NOMO-1 (cell line): ENCODE results near the gene FGGY.
"Not testable (repeated sequence)": the region's sequence is repeated elsewhere in the genome, so short reads cannot be mapped to it uniquely, and the experiment has no call there.

Experiments
- DNase-seq, 2 experiments: peaks; one replicate each; lab custom pipeline; 2025; ENCODE audit not compliant: unreplicated experiment in 2 of 2; lab: John Stamatoyannopoulos, UW

Gene FGGY

GRCh38 chr1:59345221-59345620, 48.3 kb downstream of the FGGY start:
- no peak for DNase-seq

GRCh38 chr1:59346429-59346828, 49.5 kb downstream of the FGGY start:
- DNase-seq = no peak

- DNase-seq = no peak
Measured at GRCh38 chr1:59349101-59349500, 52.2 kb downstream of the FGGY start.

GRCh38 chr1:59350521-59350920, 53.6 kb downstream of the FGGY start:
- DNase-seq = no peak

GRCh38 chr1:59352065-59352464, 55.2 kb downstream of the FGGY start:
- DNase-seq = peak in 1 of 2 experiments; percentile 57

- DNase-seq = no peak
Measured at GRCh38 chr1:59353453-59353852, 56.6 kb downstream of the FGGY start.

- DNase-seq = not testable (repeated sequence)
Measured at GRCh38 chr1:59354239-59354638, 57.3 kb downstream of the FGGY start.

GRCh38 chr1:59354709-59355337, 57.9 kb downstream of the FGGY start:
- no peak for DNase-seq

- no peak for DNase-seq
Measured at GRCh38 chr1:59355361-59355760, 58.5 kb downstream of the FGGY start.

GRCh38 chr1:59356627-59357026, 59.7 kb downstream of the FGGY start:
- DNase-seq = no peak

- DNase-seq = no peak
Measured at GRCh38 chr1:59357645-59358320, 60.9 kb downstream of the FGGY start.

GRCh38 chr1:59359325-59359724, 62.4 kb downstream of the FGGY start:
- DNase-seq = no peak

- DNase-seq = no peak
Measured at GRCh38 chr1:59360170-59360569, 63.3 kb downstream of the FGGY start.

GRCh38 chr1:59360729-59361128, 63.8 kb downstream of the FGGY start:
- DNase-seq = no peak

- no peak for DNase-seq
Measured at GRCh38 chr1:59361766-59362165, 64.9 kb downstream of the FGGY start.

- no peak for DNase-seq
Measured at GRCh38 chr1:59364037-59364436, 67.1 kb downstream of the FGGY start.

GRCh38 chr1:59366346-59366745, 69.5 kb downstream of the FGGY start:
- no peak for DNase-seq

GRCh38 chr1:59367301-59368007, 70.6 kb downstream of the FGGY start:
- DNase-seq = peak; percentile 51 to 79

- DNase-seq = no peak
Measured at GRCh38 chr1:59368008-59368670, 71.2 kb downstream of the FGGY start.

GRCh38 chr1:59375321-59376220, 78.7 kb downstream of the FGGY start:
- no peak for DNase-seq
